Measurements from ENCODE around the gene NT5M.

DNA sequence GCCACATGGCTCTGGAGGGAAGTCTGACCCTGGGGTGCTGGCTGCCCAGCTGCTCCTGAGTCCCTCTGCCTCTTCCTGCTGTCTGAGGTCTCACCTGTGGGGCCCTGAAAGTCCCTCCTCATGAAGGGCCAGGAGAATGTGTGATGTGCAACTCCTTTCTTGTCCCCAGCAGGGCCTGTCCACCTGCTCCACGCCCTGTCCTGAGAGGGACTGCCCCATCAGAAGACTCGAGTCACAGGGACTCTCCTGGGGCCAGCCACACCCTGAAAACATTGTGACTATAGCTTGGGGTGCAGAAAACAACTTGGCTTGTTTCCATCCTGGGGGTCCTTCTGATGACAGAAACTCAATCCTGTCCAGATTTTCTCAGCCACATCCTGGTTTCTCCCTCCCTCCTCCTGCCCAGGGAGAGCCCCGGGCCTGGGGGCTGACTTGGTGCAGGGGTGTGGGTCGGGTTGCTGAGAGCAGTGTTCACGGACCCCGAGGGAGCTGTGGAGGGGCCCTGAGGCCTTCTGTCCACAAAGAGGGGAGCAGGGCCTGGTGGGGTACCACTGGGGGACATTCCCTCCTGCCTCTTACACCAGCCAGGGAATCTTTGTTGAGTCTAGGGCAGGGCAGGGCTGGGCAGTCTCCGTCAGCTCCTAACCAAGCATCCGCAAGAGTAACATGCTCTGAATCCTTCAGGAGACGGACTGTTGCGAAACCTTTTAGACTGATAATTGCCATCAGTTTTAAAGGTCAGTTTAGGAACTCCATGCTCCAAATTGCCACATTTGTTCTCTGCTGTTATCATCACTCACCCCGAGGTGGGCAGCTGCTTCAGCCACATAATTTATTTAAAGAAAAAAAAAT, 45.9 kb downstream of the NT5M start:
- TF ChIP-seq POLR2AphosphoS5 (IDR thresholded peaks at IDR 0.05) (no peak), POLR2A (IDR thresholded peaks at IDR 0.05) (no peak)

All from spleen (tissue), 3 donors.